Peyer's patch (tissue), 4 donors: Measurements from ENCODE around the gene IL12RB1. TPM values are rescaled to one million over a fixed set of nuclear protein-coding genes. Genes with fewer than 3 reads are reported as not detected.

Experiments used
- DNase-seq, 3 donors: peaks; one replicate each; pipeline ENCODE4 v3.0.0-alpha.2; 2017 to 2019
- H3K27ac ChIP-seq, 4 donors: fragments of 200-600 bp; sonication (generic); one replicate each; pipeline ENCODE4 v1.5.1; 2016 to 2019
- H3K27me3 ChIP-seq, 2 donors: fragments of 200-600 bp; sonication (generic); one replicate each; pipeline ENCODE4 v1.5.1; 2019
- H3K36me3 ChIP-seq, 3 donors: fragments of 200-600 bp; sonication (generic); one replicate each; pipeline ENCODE4 v1.5.1; 2016 to 2019
- H3K4me1 ChIP-seq, 4 donors: fragments of 200-600 bp; sonication (generic); one replicate each; pipeline ENCODE4 v1.5.1; 2016 to 2019
- H3K4me3 ChIP-seq, 4 donors: fragments of 200-600 bp; sonication (generic); 1 replicate in 3 of 4; 2 replicates in 1 of 4; pipeline ENCODE4 v1.5.1; 2016 to 2019; ENCODE audit warnings: mild to moderate bottlenecking in 1 of 4
- H3K9me3 ChIP-seq, 4 donors: fragments of 200-600 bp; sonication (generic); one replicate each; pipeline ENCODE4 v1.5.1; 2016 to 2019; ENCODE audit warnings: mild to moderate bottlenecking in 1 of 4
- POLR2A ChIP-seq, 2 donors: fragments of 450-650 bp; IDR thresholded peaks; one replicate each; pipeline ENCODE4 v1.5.1; 2017; ENCODE audit warnings: antibody characterized with exemption in 2 of 2, mild to moderate bottlenecking in 2 of 2, moderate library complexity in 2 of 2
- total RNA-seq, 4 donors: library from RNA; depleted of rRNA; stranded (reverse); fragments of >200 nt; gene quantifications; one replicate each; pipeline ENCODE4 v1.1.0, GENCODE V29; 2016
- TF ChIP-seq, protein P1 (sequence below), 6 experiments: fragments of 450-650 bp in 4 of 6; fragments of 200-600 bp in 2 of 6; sonication (generic) in 1 of 6; IDR thresholded peaks; one replicate each; pipeline ENCODE4 v1.5.1; 2017 to 2019; ENCODE audit warnings: antibody characterized with exemption in 6 of 6, mild to moderate bottlenecking in 3 of 6, moderate library complexity in 1 of 6

IL12RB1 gene
- total RNA-seq, 4 donors from 2014 or later, result 1.2 to 19.0 (median 2.8) TPM

DNA sequence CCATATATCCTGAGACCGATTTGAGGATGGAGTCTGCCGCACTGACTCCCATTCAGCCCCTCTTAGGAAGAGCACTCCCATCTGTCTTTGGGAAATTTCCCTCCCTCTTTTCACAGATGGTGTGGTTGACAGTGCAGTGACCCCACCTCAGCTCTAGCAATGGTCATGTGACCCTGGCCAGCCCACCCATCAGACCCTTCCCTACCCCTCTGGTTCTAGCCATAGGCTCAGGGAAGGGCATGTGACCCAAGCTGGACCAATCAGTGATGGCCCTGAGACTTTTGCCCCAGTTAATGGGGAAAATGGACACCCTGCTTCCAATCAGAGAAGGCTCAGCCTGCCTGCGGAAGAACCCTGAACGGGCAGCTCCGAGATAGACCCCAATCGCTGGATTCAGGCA, 26.3 kb downstream of the IL12RB1 start:
- no peak for TF ChIP-seq POLR2A (IDR thresholded peaks at IDR 0.05)
- TF ChIP-seq, protein P1, sequence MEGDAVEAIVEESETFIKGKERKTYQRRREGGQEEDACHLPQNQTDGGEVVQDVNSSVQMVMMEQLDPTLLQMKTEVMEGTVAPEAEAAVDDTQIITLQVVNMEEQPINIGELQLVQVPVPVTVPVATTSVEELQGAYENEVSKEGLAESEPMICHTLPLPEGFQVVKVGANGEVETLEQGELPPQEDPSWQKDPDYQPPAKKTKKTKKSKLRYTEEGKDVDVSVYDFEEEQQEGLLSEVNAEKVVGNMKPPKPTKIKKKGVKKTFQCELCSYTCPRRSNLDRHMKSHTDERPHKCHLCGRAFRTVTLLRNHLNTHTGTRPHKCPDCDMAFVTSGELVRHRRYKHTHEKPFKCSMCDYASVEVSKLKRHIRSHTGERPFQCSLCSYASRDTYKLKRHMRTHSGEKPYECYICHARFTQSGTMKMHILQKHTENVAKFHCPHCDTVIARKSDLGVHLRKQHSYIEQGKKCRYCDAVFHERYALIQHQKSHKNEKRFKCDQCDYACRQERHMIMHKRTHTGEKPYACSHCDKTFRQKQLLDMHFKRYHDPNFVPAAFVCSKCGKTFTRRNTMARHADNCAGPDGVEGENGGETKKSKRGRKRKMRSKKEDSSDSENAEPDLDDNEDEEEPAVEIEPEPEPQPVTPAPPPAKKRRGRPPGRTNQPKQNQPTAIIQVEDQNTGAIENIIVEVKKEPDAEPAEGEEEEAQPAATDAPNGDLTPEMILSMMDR (IDR thresholded peaks at IDR 0.05), result no peak
- peaks cover 0 to 11% (median 7%) of the 10 kb centered on the region in 4 donors for H3K4me1 ChIP-seq

DNA sequence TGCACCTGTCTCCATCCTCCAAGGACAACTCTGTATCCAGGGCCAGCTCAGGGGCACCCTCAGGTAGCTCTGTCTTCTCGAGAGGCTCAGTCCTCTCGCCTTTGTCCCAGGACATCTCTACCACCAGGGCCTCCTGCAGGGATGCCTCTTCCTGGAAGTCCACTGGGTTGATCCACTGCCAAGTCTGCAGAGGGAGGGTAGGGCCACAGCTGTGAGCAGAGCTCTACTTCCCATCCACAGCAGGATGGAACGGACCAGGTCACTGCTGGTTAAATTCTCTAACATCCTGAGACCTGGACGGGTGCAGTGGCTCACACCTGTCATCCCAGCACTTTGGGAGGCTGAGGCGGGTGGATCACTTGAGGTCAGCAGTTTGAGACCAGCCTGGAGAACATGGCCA, 26.8 kb downstream of the IL12RB1 start:
- no peaks in the 10 kb centered on the region for H3K27me3 ChIP-seq
- no peaks in the 10 kb centered on the region for H3K9me3 ChIP-seq
- H3K27ac ChIP-seq, result no peak overlapping the region
- peaks cover 0 to 11% (median 7%) of the 10 kb centered on the region in 4 donors for H3K4me1 ChIP-seq
- no peak overlapping the region for H3K4me3 ChIP-seq
- DNase-seq, result no peak
- TF ChIP-seq POLR2A (IDR thresholded peaks at IDR 0.05), result no peak
- TF ChIP-seq, protein P1 (IDR thresholded peaks at IDR 0.05), result no peak
- no peaks in the 10 kb centered on the region for H3K36me3 ChIP-seq

More for the DNA sequence above, 26.3 kb downstream of the IL12RB1 start:
- Histone ChIP-seq H3K27ac (no peak overlapping the region), H3K27me3 (no peaks in the 10 kb centered on the region), H3K36me3 (no peaks in the 10 kb centered on the region), H3K9me3 (no peaks in the 10 kb centered on the region), H3K4me3 (no peak overlapping the region)
- no peak for DNase-seq

DNA sequence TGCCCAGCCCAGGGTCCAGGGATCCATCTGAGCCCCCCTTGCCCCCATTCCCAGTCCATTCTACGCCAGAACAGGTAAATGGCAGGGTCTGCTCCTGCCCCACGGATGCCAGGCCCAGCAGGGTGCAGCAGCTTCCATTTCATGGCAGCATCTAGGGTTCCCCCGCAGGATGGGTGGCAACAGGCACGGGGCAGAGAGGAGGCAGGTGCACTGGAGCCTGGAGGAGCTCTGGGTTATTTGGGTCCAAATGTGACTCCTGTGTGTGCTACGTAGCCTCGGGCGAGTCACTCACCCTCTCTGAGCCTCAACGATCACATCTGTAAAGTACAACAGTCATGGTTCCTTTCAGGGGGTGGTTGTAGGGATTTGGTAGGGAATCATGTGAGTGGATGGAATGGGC, 27.4 kb downstream of the IL12RB1 start:
- Histone ChIP-seq H3K27ac (no peak overlapping the region), H3K36me3 (no peaks in the 10 kb centered on the region), H3K4me3 (no peak overlapping the region), H3K4me1 (peaks cover 0 to 11% (median 7%) of the 10 kb centered on the region in 4 donors), H3K9me3 (no peaks in the 10 kb centered on the region), H3K27me3 (no peaks in the 10 kb centered on the region)
- TF ChIP-seq POLR2A (IDR thresholded peaks at IDR 0.05), result no peak
- TF ChIP-seq, protein P1 (IDR thresholded peaks at IDR 0.05), result no peak
- no peak for DNase-seq

DNA sequence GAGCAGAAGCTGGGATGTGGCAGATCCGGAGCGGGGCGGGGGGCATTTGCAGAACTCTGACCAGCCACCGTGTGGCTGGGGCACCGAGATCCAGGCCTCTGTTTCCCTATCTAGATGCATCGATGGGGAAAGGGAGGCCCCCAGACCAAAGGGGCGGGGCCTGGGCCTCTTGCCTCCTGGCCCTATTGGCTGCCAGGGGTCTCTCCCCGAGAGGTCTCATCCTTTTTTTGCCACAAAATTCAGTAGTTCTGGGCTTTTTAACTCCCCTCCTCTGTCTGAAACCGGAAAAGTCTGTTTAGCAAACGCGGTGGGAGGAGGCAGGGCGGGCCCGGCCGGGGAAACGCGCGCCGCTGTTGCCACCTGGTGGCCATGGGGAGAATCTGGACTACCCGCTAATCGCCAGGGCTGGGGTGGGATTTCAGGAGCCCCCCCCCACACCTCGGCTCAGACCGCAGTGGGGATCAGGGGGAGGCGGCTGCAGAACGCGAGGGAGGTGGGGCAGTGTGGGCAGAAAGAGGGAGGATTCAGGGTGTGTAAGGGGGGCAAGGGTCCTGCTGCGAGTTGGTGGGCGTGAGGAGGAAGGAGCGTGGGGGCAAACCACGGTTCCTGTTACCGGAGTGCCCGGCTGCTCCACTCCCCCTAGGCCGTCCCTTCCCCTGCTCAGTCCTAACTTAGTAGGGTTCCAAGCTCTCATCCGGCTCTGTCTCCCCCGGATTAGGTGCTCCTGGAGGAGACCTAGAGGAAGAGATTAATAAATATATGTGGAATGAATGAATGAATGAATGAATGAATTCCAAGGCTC, 28.3 kb downstream of the IL12RB1 start:
- TF ChIP-seq, protein P1 (IDR thresholded peaks at IDR 0.05), result peak; percentile 90 to 97 (median 94)
- peak in 1 of 2 donors; percentile 18 for TF ChIP-seq POLR2A (IDR thresholded peaks at IDR 0.05)
- Histone ChIP-seq H3K36me3 (no peaks in the 10 kb centered on the region), H3K4me3 (peak overlapping the region in 3 of 4 donors; percentile 18 to 20 (median 20)), H3K9me3 (no peaks in the 10 kb centered on the region), H3K27ac (peak overlapping the region; percentile 65 to 85 (median 70)), H3K27me3 (no peaks in the 10 kb centered on the region), H3K4me1 (peaks cover 0 to 11% (median 7%) of the 10 kb centered on the region in 4 donors)
- peak; percentile 75 to 88 (median 84) for DNase-seq

DNA sequence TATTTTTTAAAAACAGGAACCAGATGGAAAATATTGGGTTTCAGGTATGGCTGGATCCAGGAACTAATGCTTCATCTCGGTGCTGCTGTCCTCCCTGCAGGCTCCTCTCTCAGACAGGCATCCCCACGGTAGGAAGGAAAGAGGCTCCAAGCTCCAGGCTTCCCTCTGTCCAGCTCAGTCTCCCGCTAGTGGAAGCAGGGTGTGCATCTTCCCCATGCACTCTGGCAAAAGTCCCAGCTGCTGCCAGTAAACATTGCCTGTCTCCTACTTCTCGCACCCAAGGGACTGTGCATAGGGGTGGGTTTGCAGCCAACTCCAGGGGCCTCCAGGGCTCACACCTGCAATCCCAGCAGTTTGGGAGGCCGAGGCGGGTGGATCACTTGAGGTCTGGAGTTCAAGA, 29.2 kb downstream of the IL12RB1 start:
- H3K4me3 ChIP-seq, result no peak overlapping the region

More for the DNA sequence above, 29.2 kb downstream of the IL12RB1 start:
- Histone ChIP-seq H3K9me3 (no peaks in the 10 kb centered on the region), H3K36me3 (no peaks in the 10 kb centered on the region), H3K27ac (peak overlapping the region; percentile 65 to 85 (median 70)), H3K4me1 (peaks cover 0 to 11% (median 7%) of the 10 kb centered on the region in 4 donors), H3K27me3 (no peaks in the 10 kb centered on the region)
- no peak for TF ChIP-seq POLR2A (IDR thresholded peaks at IDR 0.05)
- TF ChIP-seq, protein P1 (IDR thresholded peaks at IDR 0.05), result no peak
- no peak for DNase-seq
